K562 (cell line): ENCODE data around the gene HDC. TPM values are rescaled to one million over a fixed set of nuclear protein-coding genes. Genes with fewer than 3 reads are reported as not detected.

Source experiments
- ATAC-seq: fragments of 200-7000 bp; cut with Tn5 transposase; 3 replicates; pipeline ENCODE4 v1.9.1; 2020; ENCODE audit warnings: moderate library complexity
- BruUV-seq: library from RNA; stranded (reverse); fragments of 400-500 nt; replicated peaks from 2 replicates; lab custom pipeline; 2021; lab: Mats Ljungman, UMichigan
- CTCF ChIA-PET: fragments of 300-600 bp; formaldehyde crosslinking; extraction: SDS; loops from one replicate; lab custom pipeline; 2021; ENCODE audit warnings: low intra/inter-chr PET ratio; lab: Yijun Ruan, JAX
- POLR2A ChIA-PET: fragments of 300-600, 350-650 bp; sonication (Branson Sonifier 250); formaldehyde crosslinking; extraction: SDS; loops from one replicate; lab custom pipeline; 2021; ENCODE audit warnings: antibody characterized with exemption, inconsistent platforms; lab: Yijun Ruan, JAX
- DNase-seq, 4 experiments: peaks; one replicate each; pipeline versions ENCODE4 v3.0.0 to v3.0.0-alpha.2; 2011 to 2018; ENCODE audit warnings: low spot score in 3 of 4, mixed read lengths in 3 of 4; ENCODE audit errors: extremely low read depth in 1 of 4
- FAIRE-seq: peaks from 2 replicates; lab custom pipeline; 2011; peaks lifted over from hg19 to GRCh38; lab: Jason Lieb, UNC
- H2AFZ ChIP-seq: 2 replicates; pipeline ENCODE4 v1.6.0; 2011; ENCODE audit warnings: low read depth, low read length, control low read depth, inconsistent platforms
- H3K27ac ChIP-seq: fragments of 200-600 bp; 3 replicates; pipeline ENCODE4 v1.8.0; 2011; ENCODE audit warnings: low read depth, mild to moderate bottlenecking, control low read depth, inconsistent platforms, low read length, moderate library complexity, mixed read lengths; ENCODE audit errors: extremely low read depth
- H3K27me3 ChIP-seq, 2 experiments: fragments of 300-600 bp in 1 of 2; 2 replicates in 1 of 2; 3 replicates in 1 of 2; pipeline versions ENCODE4 v1.6.0 to v1.8.0; 2011; ENCODE audit warnings: inconsistent platforms in 2 of 2, low read length in 2 of 2, mild to moderate bottlenecking in 1 of 2, mixed read lengths in 1 of 2, moderate library complexity in 1 of 2; ENCODE audit not compliant: control insufficient read depth in 2 of 2, insufficient read depth in 2 of 2
- H3K36me3 ChIP-seq: fragments of 300-600 bp; 3 replicates; pipeline ENCODE4 v1.8.0; 2011; ENCODE audit warnings: mild to moderate bottlenecking, low read length, inconsistent platforms; ENCODE audit not compliant: control insufficient read depth, insufficient read depth
- H3K4me1 ChIP-seq, 2 experiments: fragments of 200-600 bp in 1 of 2; replicated peaks in 1 of 2; 2 replicates in 1 of 2; 3 replicates in 1 of 2; pipeline versions ENCODE4 v1.5.1 to v1.8.0; 2011; ENCODE audit warnings: inconsistent platforms in 2 of 2, low read length in 2 of 2, mild to moderate bottlenecking in 1 of 2, mixed read lengths in 1 of 2, moderate library complexity in 1 of 2; ENCODE audit not compliant: control insufficient read depth in 2 of 2, insufficient read depth in 2 of 2
- H3K4me2 ChIP-seq: 2 replicates; pipeline ENCODE4 v1.6.1; 2011; ENCODE audit warnings: low read length, control low read depth, inconsistent platforms, mixed read lengths; ENCODE audit not compliant: insufficient read depth
- H3K4me3 ChIP-seq: fragments of 200-600 bp; sonication (generic), shearing (Covaris generic); 2 replicates; pipeline ENCODE4 v1.5.1; 2016; ENCODE audit warnings: control low read depth, inconsistent platforms
- H3K79me2 ChIP-seq: fragments of 200-600 bp; 3 replicates; pipeline ENCODE4 v1.8.0; 2011; ENCODE audit warnings: low read length, inconsistent platforms; ENCODE audit not compliant: control insufficient read depth, insufficient read depth
- H3K9ac ChIP-seq, 2 experiments: 2 replicates each; pipeline versions ENCODE4 v1.6.0 to v1.6.1; 2011; ENCODE audit warnings: low read depth in 2 of 2, low read length in 2 of 2, control low read depth in 1 of 2, inconsistent platforms in 1 of 2, mild to moderate bottlenecking in 1 of 2, mixed read lengths in 1 of 2; ENCODE audit not compliant: insufficient read depth in 1 of 2
- H3K9me1 ChIP-seq: one replicate; pipeline ENCODE4 v1.6.0; 2011; ENCODE audit warnings: inconsistent platforms, mild to moderate bottlenecking, low read length, moderate library complexity; ENCODE audit not compliant: control insufficient read depth, insufficient read depth
- H3K9me3 ChIP-seq: replicated peaks from 2 replicates; pipeline ENCODE4 v1.5.1; 2011; ENCODE audit warnings: low read depth, low read length, inconsistent platforms; ENCODE audit not compliant: control insufficient read depth, insufficient read depth
- H4K20me1 ChIP-seq: replicated peaks from 2 replicates; pipeline ENCODE4 v1.6.1; 2011; ENCODE audit warnings: low read length, inconsistent platforms, mixed read lengths; ENCODE audit not compliant: control insufficient read depth, insufficient read depth
- CEBPG ChIP-seq, 3 experiments: fragments of 200-800 bp in 1 of 3; sonication (Bioruptor generic) in 1 of 3; sonication (generic) in 1 of 3; formaldehyde crosslinking in 1 of 3; IDR thresholded peaks in 2 of 3; conservative IDR thresholded peaks in 1 of 3; 2 replicates each; pipeline versions ENCODE4 v1.6.1 to v1.8.0; 2016 to 2022; ENCODE audit warnings: missing compliant biosample characterization in 2 of 3, missing genetic modification characterization in 2 of 3, mild to moderate bottlenecking in 1 of 3, missing genetic modification reagents in 1 of 3
- CHD2 ChIP-seq: IDR thresholded peaks from 2 replicates; pipeline ENCODE4 v1.6.1; 2011; ENCODE audit warnings: low read depth, low read length
- CTCFL ChIP-seq: IDR thresholded peaks from 2 replicates; pipeline ENCODE4 v1.6.1; 2011; ENCODE audit warnings: borderline replicate concordance, low read depth, mild to moderate bottlenecking, moderate library complexity, low read length; ENCODE audit not compliant: insufficient read depth, poor library complexity, severe bottlenecking
- E2F1 ChIP-seq: sonication (generic); formaldehyde crosslinking; IDR thresholded peaks from 2 replicates; pipeline ENCODE4 v1.8.1; 2023; ENCODE audit warnings: mild to moderate bottlenecking, missing genetic modification reagents, moderate library complexity
- HMGXB4 ChIP-seq: sonication (generic); formaldehyde crosslinking; IDR thresholded peaks from 2 replicates; pipeline ENCODE4 v1.8.1; 2023; ENCODE audit warnings: mild to moderate bottlenecking, missing genetic modification reagents
- LEF1 ChIP-seq: fragments of 450-650 bp; IDR thresholded peaks from 2 replicates; pipeline ENCODE4 v1.6.1; 2016; ENCODE audit warnings: mild to moderate bottlenecking
- SMAD3 ChIP-seq: fragments of 450-650 bp; formaldehyde crosslinking; conservative IDR thresholded peaks from 2 replicates; pipeline ENCODE4 v1.4.0; 2020; ENCODE audit warnings: mild to moderate bottlenecking
- ZBTB33 ChIP-seq: sonication (generic); formaldehyde crosslinking; IDR thresholded peaks from 2 replicates; pipeline ENCODE4 v1.8.1; 2023; ENCODE audit warnings: mild to moderate bottlenecking, missing genetic modification reagents
- ZNF384 ChIP-seq: IDR thresholded peaks from 2 replicates; pipeline ENCODE4 v1.6.1; 2012; ENCODE audit warnings: low read depth, low read length, improper control_type of control experiment
- ZNF57 ChIP-seq: fragments of 450-650 bp; formaldehyde crosslinking; IDR thresholded peaks from 2 replicates; pipeline ENCODE4 v1.4.0; 2020; ENCODE audit warnings: mild to moderate bottlenecking, moderate library complexity
- WGBS: fragments of 100-300 bp; shearing (Covaris generic); methylation state at CpG from one replicate; pipeline ENCODE4 v1.1.6; 2016; ENCODE audit warnings: low coverage, mixed read lengths; ENCODE audit not compliant: insufficient coverage; ENCODE audit errors: missing lambda C conversion rate; 5-methylcytosine and 5-hydroxymethylcytosine counted together
- in situ Hi-C: fragments of 300-500 bp; cut with MboI; formaldehyde crosslinking; loops from 4 replicates; pipeline ENCODE4 v1.15.0; 2018; ENCODE audit warnings: inconsistent platforms, mixed read lengths
- intact Hi-C: fragments of 100-400 bp; cut with micrococcal nuclease; formaldehyde crosslinking; loops from 2 replicates; pipeline ENCODE4 v1.14.2; 2022
- polyA plus RNA-seq, 8 experiments: library from polyadenylated mRNA; depleted of rRNA in 4 of 8; stranded (reverse) in 5 of 8; unstranded in 3 of 8; fragments of >200 nt; fragmentation: Nextera tagmentation in 2 of 8; fragmentation: Illumina TruSeq in 1 of 8; extraction: Ambion mirVana in 2 of 8; extraction: Trizol in 1 of 8; gene quantifications; 2 replicates each; pipeline versions ENCODE4 v1.2.1 to v1.2.3, GENCODE V29; 2011 to 2014; ENCODE audit warnings: inconsistent platforms in 1 of 8, missing spikeins in 1 of 8
- total RNA-seq, 7 experiments: library from RNA; depleted of rRNA in 6 of 7; stranded (reverse); fragments of >200 nt in 6 of 7; fragmentation: Illumina TruSeq in 2 of 7; extraction: Trizol in 2 of 7; gene quantifications; 2 replicates each; pipeline versions ENCODE4 v1.2.1 to v1.2.3, GENCODE V29; 2011 to 2021; ENCODE audit warnings: low replicate concordance in 1 of 7

Gene HDC
- total and polyA plus RNA-seq, 9 of the 15 experiments (the other 6 are each of a cell fraction or from before 2014, with no cell fraction given): 0.26 to 5.3 (median 0.99) TPM

- Histone ChIP-seq H4K20me1 (no peaks in the 10 kb centered on the region), H3K36me3 (no peaks in the 10 kb centered on the region), H3K9me1 (no peaks in the 10 kb centered on the region), H3K27ac (no peak overlapping the region), H3K4me2 (no peak overlapping the region), H3K9ac (no peak overlapping the region; a peak in 1 of 4 replicates), H3K9me3 (no peaks in the 10 kb centered on the region), H2AFZ (peak overlapping the region; percentile 10; the same call in 1 of the 2 replicates), H3K4me3 (no peak overlapping the region), H3K27me3 (no peaks in the 10 kb centered on the region), H3K4me1 (peaks cover 14 to 23% of the 10 kb centered on the region in 2 experiments; a peak in 3 of 5 replicates), H3K79me2 (no peaks in the 10 kb centered on the region)
- intact Hi-C loops: no loop called here
- no peak for FAIRE-seq
- ChIA-PET CTCF (no interaction called here), POLR2A (interaction anchor here (0.6 to 1.4 kb wide), 3 partner anchors 9 to 46 kb away, joined by 3 to 6 read pairs (median 3); no protein-coding TSS in a partner anchor)
- ATAC-seq: 0 out of 3 replicates have a peak, but pooled peaks have one; percentile 11
- DNase-seq: no peak
- WGBS: 92% methylated on average over 1 of the region's 1 CpG
- in situ Hi-C loops: no loop called here
- BruUV-seq: no TSS peak
- TF ChIP-seq LEF1: no peak
- TF ChIP-seq CEBPG (CRISPR knock-in tag; IDR thresholded peaks at IDR 0.05): no peak
- peak; percentile 73 to 91 for TF ChIP-seq CEBPG (tag; conservative IDR thresholded peaks at IDR 0.05 in 1 of 2, IDR thresholded peaks at IDR 0.05 in 1 of 2)
- no peak for TF ChIP-seq SMAD3
- no peak for TF ChIP-seq ZNF57 (CRISPR knock-in tag)
- TF ChIP-seq HMGXB4 (CRISPR knock-in tag): no peak
- TF ChIP-seq CHD2: no peak
- no peak for TF ChIP-seq ZBTB33 (CRISPR knock-in tag)
- no peak for TF ChIP-seq CTCFL
- no peak for TF ChIP-seq E2F1
- peak; percentile 85 for TF ChIP-seq ZNF384
Measured at GRCh38 chr15:50244153-50244552, 21.4 kb downstream of the HDC start.
